Left renal pelvis (tissue), 4 donors: ENCODE results near the gene GRK2. TPM values are rescaled to one million over a fixed set of nuclear protein-coding genes. Genes with fewer than 3 reads are reported as not detected.
"Not testable (repeated sequence)": the region's sequence is repeated elsewhere in the genome, so short reads cannot be mapped to it uniquely, and the experiment has no call there.

Experiments used
- DNase-seq, 4 donors: peaks; one replicate each; pipeline ENCODE4 v3.0.0-alpha.2; 2013; ENCODE audit warnings: low read depth in 4 of 4, low spot score in 3 of 4
- polyA plus RNA-seq, 4 donors: library from polyadenylated mRNA; unstranded; fragments of 120-200 nt; gene quantifications; one replicate each; pipeline ENCODE4 v1.2.1, GENCODE V29; 2013; ENCODE audit not compliant: insufficient read length in 4 of 4

The GRK2 gene
- polyA plus RNA-seq, 4 donors = 43.3 to 66.4 (median 47.0) TPM

DNA sequence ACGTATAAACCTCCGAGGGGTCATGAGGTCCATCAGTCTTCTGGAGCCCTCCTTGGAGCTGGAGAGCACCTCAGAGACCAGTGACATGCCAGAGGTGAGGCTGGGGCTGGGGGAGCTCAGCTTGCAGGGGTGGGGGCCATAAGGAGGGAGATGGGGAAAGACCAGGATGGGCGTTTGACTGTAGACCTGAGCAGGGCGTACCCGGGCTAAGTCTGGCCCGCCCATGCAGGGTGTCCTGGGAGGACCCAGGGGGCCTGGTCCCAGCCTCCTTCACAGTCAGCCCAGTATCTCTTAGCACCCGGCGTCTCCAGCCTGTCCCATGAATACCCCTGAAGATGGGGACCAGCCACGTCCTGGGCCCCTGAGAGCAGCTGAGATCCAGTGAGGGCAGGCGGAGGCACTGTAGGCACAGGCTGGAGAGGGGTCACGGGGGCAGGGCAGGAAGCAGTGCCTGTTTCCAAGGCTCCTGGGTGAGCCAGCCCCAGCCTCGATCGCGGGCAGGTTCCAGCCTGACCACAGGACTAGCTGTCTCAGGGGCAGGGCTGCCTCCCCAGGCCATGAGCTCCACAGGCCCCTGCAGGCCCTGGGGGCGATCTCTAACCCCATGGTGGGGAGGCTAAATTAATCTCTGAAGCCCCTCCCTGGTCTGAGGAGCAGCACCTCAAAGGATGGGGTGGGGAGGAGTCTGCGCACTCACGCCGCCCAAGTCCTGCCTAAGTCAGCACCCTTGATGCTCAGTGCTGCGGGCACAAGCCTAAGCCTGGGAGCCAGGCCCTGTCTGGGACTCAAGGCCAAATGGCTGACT is 44.2 kb downstream of the GRK2 start:
- no peak for DNase-seq

GRCh38 chr11:67311051-67311555 is 44.8 kb downstream of the GRK2 start:
- DNase-seq = no peak

GRCh38 chr11:67311556-67312082 is 45.3 kb downstream of the GRK2 start:
- no peak for DNase-seq

- DNase-seq = no peak
These were observed 46.1 kb downstream of the GRK2 start for GRCh38 chr11:67312187-67313021.

DNA sequence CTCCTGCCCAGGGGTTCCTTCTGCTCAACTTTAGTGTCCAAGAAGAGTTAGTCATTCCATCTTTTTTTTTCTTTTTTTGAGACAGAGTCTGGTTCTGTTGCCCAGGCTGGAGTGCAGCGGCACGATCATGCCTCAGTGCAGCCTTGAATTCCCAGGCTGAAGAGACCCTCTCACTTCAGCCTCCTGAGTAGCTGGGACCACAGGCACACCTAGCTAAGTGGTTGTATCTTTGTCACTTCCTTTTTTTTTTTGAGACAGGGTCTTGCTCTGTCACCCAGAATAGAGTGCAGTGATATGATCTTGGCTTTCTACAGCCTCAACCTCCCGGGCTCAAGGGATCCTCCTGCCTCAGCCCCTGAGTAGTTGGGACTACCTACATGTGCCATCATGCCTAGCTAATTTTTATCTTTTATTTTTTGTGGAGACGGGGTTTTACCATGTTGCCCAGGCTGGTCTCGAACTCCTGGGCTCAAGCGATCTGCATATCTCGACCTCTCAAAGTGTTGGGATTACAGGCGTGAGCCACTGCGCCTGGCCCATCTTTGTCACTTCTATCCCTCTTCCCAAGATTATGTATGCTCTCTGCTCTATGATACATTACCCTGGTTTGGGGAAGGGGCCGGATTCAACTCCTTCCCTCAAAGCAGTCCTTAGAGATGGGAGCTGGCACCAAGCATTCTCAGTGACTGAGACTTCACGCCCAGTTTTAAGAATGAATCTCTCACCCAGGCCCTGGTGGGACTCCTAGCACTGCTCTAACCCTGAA is 47.0 kb downstream of the GRK2 start:
- DNase-seq = no peak

- DNase-seq = no peak
These were observed 47.9 kb downstream of the GRK2 start for GRCh38 chr11:67314218-67314617.

GRCh38 chr11:67315325-67315909 is 49.1 kb downstream of the GRK2 start:
- no peak for DNase-seq

- DNase-seq = no peak
These were observed 50.6 kb downstream of the GRK2 start for GRCh38 chr11:67316882-67317204.

- DNase-seq = peak; percentile 93 to 97 (median 95)
These were observed 51.1 kb downstream of the GRK2 start for GRCh38 chr11:67317205-67317887.

- DNase-seq = peak in 1 of 4 donors; percentile 12
These were observed 51.7 kb downstream of the GRK2 start for GRCh38 chr11:67317888-67318555.

- not testable (repeated sequence) for DNase-seq
These were observed 52.6 kb downstream of the GRK2 start for GRCh38 chr11:67318876-67319275.

- no peak for DNase-seq
These were observed 53.7 kb downstream of the GRK2 start for GRCh38 chr11:67320011-67320410.

DNA sequence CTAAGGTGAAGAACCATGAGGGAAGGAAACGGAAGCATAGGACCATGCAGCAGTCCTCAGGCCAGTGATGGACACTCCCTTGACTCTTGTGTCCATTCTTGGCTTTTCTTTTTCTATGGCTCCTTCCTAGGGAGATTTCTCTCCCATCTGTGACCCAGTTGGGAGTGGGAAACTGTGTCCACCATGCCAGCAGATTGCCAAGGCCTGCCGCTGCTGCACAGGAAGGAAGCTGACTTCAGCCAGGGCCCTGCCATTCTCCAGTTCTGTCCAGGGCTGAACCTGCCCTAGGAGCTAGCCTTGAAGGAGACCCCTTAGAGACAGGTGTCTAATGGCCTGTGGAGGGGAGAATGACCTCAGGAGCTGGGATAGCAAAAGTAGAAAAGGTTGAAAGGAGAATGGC is 54.4 kb downstream of the GRK2 start:
- no peak for DNase-seq

DNA sequence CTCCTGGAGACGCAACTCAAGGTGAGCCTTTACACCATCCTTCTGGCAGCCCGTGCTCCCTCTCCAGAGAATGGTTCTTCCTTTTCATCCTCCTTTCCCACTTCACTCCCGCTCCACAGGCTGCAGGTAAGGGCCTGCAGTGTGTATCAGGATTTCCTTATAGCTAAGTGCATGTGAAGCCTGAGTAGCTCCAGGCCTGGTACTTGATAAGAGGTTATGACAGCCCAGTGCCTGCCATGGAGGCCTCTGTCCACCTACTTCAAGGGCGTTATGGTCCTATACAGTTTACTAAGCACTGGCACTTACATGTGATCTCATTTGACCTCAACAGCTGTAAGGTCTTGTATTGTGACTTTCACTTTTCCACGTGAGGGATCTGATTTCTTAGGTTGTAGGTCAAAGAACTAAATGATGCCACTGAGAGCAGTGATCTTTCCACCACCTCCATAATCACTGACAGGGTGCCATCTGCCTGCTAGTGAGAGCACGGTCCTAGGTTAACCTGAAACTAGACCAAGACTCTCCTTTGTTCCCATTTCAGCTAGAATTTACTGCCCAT is 55.1 kb downstream of the GRK2 start:
- DNase-seq = no peak

GRCh38 chr11:67322049-67322448 is 55.8 kb downstream of the GRK2 start:
- no peak for DNase-seq

- DNase-seq = no peak
These were observed 57.3 kb downstream of the GRK2 start for GRCh38 chr11:67323526-67323925.

GRCh38 chr11:67332081-67332691 is 65.9 kb downstream of the GRK2 start:
- DNase-seq = no peak
